Liver (tissue), 9 donors: Measurements from ENCODE around the gene IGSF3. TPM values are rescaled to one million over a fixed set of nuclear protein-coding genes. Genes with fewer than 3 reads are reported as not detected.
"Not testable (repeated sequence)": the region's sequence is repeated elsewhere in the genome, so short reads cannot be mapped to it uniquely, and the experiment has no call there.

Experiments used
- DNase-seq: peaks from one replicate; pipeline ENCODE4 v3.0.0-alpha.2; 2017; ENCODE audit warnings: low spot score
- H3K27ac ChIP-seq, 2 donors: one replicate each; pipeline ENCODE4 v1.7.0; 2013; ENCODE audit warnings: inconsistent platforms in 2 of 2, low read length in 2 of 2, control low read depth in 1 of 2, low read depth in 1 of 2, mild to moderate bottlenecking in 1 of 2
- H3K27me3 ChIP-seq, 4 donors: one replicate each; pipeline versions ENCODE4 v1.6.1 to v1.7.0; 2013; ENCODE audit warnings: low read length in 3 of 4, inconsistent platforms in 1 of 4, mild to moderate bottlenecking in 1 of 4, moderate library complexity in 1 of 4; ENCODE audit not compliant: control insufficient read depth in 4 of 4, insufficient read depth in 4 of 4
- H3K36me3 ChIP-seq, 4 donors: one replicate each; pipeline versions ENCODE4 v1.6.1 to v1.7.0; 2013; ENCODE audit warnings: low read length in 3 of 4, mild to moderate bottlenecking in 3 of 4, low read depth in 1 of 4, moderate library complexity in 1 of 4; ENCODE audit not compliant: control insufficient read depth in 4 of 4, insufficient read depth in 3 of 4
- H3K4me1 ChIP-seq, 4 donors: one replicate each; pipeline versions ENCODE4 v1.6.1 to v1.7.0; 2013; ENCODE audit warnings: low read length in 3 of 4, mild to moderate bottlenecking in 3 of 4, moderate library complexity in 1 of 4; ENCODE audit not compliant: control insufficient read depth in 4 of 4, insufficient read depth in 4 of 4
- H3K4me3 ChIP-seq, 3 donors: one replicate each; pipeline versions ENCODE4 v1.6.1 to v1.7.0; 2013; ENCODE audit warnings: low read length in 3 of 3, control low read depth in 1 of 3, low read depth in 1 of 3, mild to moderate bottlenecking in 1 of 3
- H3K9ac ChIP-seq, 2 donors: one replicate each; pipeline ENCODE4 v1.7.0; 2013; ENCODE audit warnings: low read length in 2 of 2, mild to moderate bottlenecking in 2 of 2, moderate library complexity in 2 of 2, control low read depth in 1 of 2, low read depth in 1 of 2
- H3K9me3 ChIP-seq, 4 donors: one replicate each; pipeline versions ENCODE4 v1.6.1 to v1.7.0; 2013; ENCODE audit warnings: low read length in 3 of 4; ENCODE audit not compliant: control insufficient read depth in 4 of 4
- FOXA2 ChIP-seq: IDR thresholded peaks from 2 replicates; pipeline ENCODE4 v1.6.1; 2016; ENCODE audit warnings: antibody characterized with exemption
- HNF4A ChIP-seq, 2 donors: conservative IDR thresholded peaks; 2 replicates each; pipeline ENCODE4 v1.6.1; 2016; ENCODE audit warnings: antibody characterized with exemption in 2 of 2, mild to moderate bottlenecking in 2 of 2
- RXRA ChIP-seq, 2 donors: IDR thresholded peaks; 2 replicates each; pipeline ENCODE4 v1.6.1; 2017 to 2018; ENCODE audit warnings: antibody characterized with exemption in 2 of 2, mild to moderate bottlenecking in 1 of 2
- SP1 ChIP-seq: IDR thresholded peaks from 2 replicates; pipeline ENCODE4 v1.6.1; 2018; ENCODE audit warnings: antibody characterized with exemption, mild to moderate bottlenecking
- WGBS: extraction: QIAGEN DNeasy Blood & Tissue Kit; methylation state at CpG from one replicate; pipeline ENCODE4 v1.1.7; 2013; 5-methylcytosine and 5-hydroxymethylcytosine counted together
- polyA plus RNA-seq, 2 donors: library from polyadenylated mRNA; stranded (reverse) in 1 of 2; unstranded in 1 of 2; fragments of 200-250 nt in 1 of 2; fragments of >200 nt in 1 of 2; fragmentation: Nextera tagmentation in 1 of 2; extraction: Ambion mirVana in 1 of 2; gene quantifications; one replicate each; pipeline versions ENCODE4 v1.2.1 to v1.2.3, GENCODE V29; 2013 to 2015
- total RNA-seq, 2 donors: library from RNA; depleted of rRNA; stranded (reverse); fragments of >200 nt; gene quantifications; one replicate each; pipeline ENCODE4 v1.2.3, GENCODE V29; 2014
- donor health status: healthy.
- donor health status: healthy.
- donor health status: healthy.
- donor health status: healthy.
- donor health status: healthy.

Gene IGSF3
- total and polyA plus RNA-seq, 4 donors = 0.14 to 5.4 (median 0.68) TPM

- H3K9ac ChIP-seq, DNase-seq, H3K36me3 ChIP-seq, H3K4me3 ChIP-seq, H3K27ac ChIP-seq, H3K4me1 ChIP-seq, H3K9me3 ChIP-seq, H3K27me3 ChIP-seq: not testable (repeated sequence)
- WGBS = 62% methylated on average over 14 of the region's 14 CpGs
- TF ChIP-seq RXRA (IDR thresholded peaks at IDR 0.05) (peak in 1 of 2 donors; percentile 8), HNF4A (conservative IDR thresholded peaks at IDR 0.05) (peak; percentile 13 to 31), SP1 (peak; percentile 20)
These were observed 24.9 kb downstream of the IGSF3 start for GRCh38 chr1:116642311-116643280.

GRCh38 chr1:116637583-116637982, 29.9 kb downstream of the IGSF3 start:
- DNase-seq, H3K4me1 ChIP-seq, H3K9ac ChIP-seq, H3K27me3 ChIP-seq, H3K9me3 ChIP-seq, H3K4me3 ChIP-seq, H3K27ac ChIP-seq, H3K36me3 ChIP-seq: not testable (repeated sequence)
- 91% methylated on average over 2 of the region's 2 CpGs for WGBS

DNA sequence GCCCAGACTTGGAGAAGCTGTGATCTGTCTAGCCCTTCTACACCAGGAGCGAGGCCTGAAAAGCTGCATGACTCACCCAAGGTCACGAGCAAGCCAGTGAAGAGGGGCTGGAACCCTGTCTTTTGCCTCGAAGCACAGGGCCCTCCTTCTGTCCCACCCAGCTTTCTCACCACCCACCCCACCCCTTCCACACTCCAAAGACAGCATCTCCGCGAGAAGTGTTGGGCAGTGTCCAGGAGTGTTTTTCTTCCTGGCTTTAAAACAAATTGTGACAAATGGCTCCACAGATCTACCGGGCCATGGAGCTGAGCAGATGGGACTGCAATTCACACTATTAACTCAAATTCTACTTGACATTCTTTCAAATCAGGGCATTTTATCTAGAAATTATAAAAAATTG, 30.9 kb downstream of the IGSF3 start:
- H3K9me3 ChIP-seq, H3K27ac ChIP-seq, DNase-seq, H3K36me3 ChIP-seq, H3K4me3 ChIP-seq, H3K27me3 ChIP-seq, H3K9ac ChIP-seq: not testable (repeated sequence)
- peaks cover 6 to 16% (median 15%) of the 10 kb centered on the region in 4 donors for H3K4me1 ChIP-seq
- 87% methylated on average over 6 of the region's 6 CpGs for WGBS

DNA sequence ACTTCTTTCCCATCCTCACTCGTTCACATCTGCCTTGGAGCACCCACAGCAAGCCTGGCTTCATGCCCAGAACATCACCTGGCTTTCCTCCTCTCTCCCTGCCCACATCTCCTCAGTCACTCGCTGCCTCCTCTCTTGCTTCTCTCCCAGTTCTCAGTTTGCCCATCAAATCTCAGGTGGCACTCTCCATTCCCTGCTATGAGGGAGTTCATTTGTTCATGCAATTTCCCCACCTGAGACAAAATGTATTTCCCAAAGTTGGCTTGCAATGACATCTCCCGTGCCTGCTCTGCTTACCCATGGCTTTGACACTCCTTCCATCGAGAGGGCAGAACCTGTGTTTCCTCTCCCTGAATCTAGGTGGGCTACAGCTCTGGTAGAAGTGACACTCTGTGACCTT, 33.1 kb downstream of the IGSF3 start:
- H3K27me3 ChIP-seq, DNase-seq, H3K36me3 ChIP-seq, H3K9me3 ChIP-seq, H3K4me3 ChIP-seq, H3K9ac ChIP-seq, H3K27ac ChIP-seq: not testable (repeated sequence)
- WGBS = 81% methylated on average over 4 of the region's 4 CpGs
- peaks cover 6 to 16% (median 16%) of the 10 kb centered on the region in 4 donors for H3K4me1 ChIP-seq

DNA sequence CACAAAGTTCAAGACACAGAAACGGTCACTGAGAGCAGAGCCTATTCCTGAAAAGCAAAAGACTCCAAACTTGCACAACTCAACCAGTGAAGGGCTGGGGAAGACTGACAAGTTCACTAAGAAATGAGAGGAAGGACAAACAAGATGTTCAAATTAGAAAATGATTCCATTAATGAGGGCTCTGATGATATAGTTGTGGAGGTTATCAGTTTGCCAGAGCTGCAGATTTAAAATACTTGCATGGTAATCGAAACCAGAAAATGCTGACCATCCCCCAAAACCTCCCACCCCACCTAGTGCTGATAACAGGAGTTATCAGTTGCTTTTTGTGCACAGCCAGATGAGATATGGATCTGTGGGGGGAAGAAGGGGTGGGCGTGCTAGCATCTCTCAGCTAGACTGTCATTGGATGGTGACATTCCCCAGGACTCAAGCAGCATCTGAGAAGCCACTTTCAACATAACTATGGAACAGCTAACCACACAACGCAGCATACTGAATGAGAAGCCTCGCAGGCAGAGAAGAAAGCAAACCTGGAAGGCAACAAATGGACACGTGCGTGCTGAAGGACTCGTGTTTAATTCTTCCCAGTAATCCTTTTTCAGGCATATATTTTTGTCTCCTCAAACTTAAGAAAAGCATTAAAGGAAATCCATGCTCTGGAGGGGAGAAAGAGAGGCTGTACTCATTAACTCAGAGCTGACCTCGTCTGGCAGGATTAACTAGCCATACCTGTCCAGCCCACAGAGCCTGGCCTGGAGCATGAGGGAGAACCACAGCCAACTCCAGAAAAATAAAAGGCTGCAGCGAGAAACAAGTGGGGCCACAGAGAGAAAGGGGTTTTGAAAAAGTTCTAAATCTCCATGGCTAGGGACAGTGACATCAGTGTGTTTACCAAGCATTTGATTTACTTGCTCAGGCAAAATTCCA, 35.3 kb downstream of the IGSF3 start:
- TF ChIP-seq FOXA2 = peak; percentile 9
- 42% methylated on average over 10 of the region's 10 CpGs for WGBS
- H3K4me3 ChIP-seq, H3K27ac ChIP-seq, H3K27me3 ChIP-seq, DNase-seq, H3K9ac ChIP-seq, H3K9me3 ChIP-seq, H3K36me3 ChIP-seq: not testable (repeated sequence)
- peaks cover 6 to 16% (median 16%) of the 10 kb centered on the region in 4 donors for H3K4me1 ChIP-seq
